ENCODE results near the gene PEPD. TPM values are rescaled to one million over a fixed set of nuclear protein-coding genes. Genes with fewer than 3 reads are reported as not detected.

The PEPD gene
- total RNA-seq, 1 experiment from 2014 or later: 14.2 TPM

GRCh38 chr19:33514885-33515551 is 6.6 kb downstream of the PEPD start:
- no peaks in the 10 kb centered on the region for H3K9me2 ChIP-seq (replicated peaks; ENCODE audit: insufficient read depth, low read length)
- H3K27ac ChIP-seq (ENCODE audit: low read length): no peak overlapping the region
- H3K9ac ChIP-seq (ENCODE audit: low read length): no peak overlapping the region
- H4K20me1 ChIP-seq (ENCODE audit: insufficient read depth, low read depth, low read length): peaks cover 12% of the 10 kb centered on the region; the same call in 1 of the 2 replicates
- H3K4me3 ChIP-seq (ENCODE audit: low read length): no peak overlapping the region
- no peak overlapping the region for H2AFZ ChIP-seq (ENCODE audit: low read length)
- H3K4me2 ChIP-seq (ENCODE audit: low read depth, low read length, poor library complexity, severe bottlenecking): no peak overlapping the region
- H3K4me1 ChIP-seq (ENCODE audit: low read length): no peaks in the 10 kb centered on the region
- H3K36me3 ChIP-seq (ENCODE audit: insufficient read depth, low read length): no peaks in the 10 kb centered on the region
- H3K79me2 ChIP-seq (ENCODE audit: low read length): no peaks in the 10 kb centered on the region
- no peak for DNase-seq
- no peaks in the 10 kb centered on the region for H3K27me3 ChIP-seq (ENCODE audit: low read length)
- no peaks in the 10 kb centered on the region for H3K9me3 ChIP-seq (ENCODE audit: low read length)

- no peak for DNase-seq
- Histone ChIP-seq H3K27ac (ENCODE audit: low read length) (no peak overlapping the region), H3K9me2 (replicated peaks; ENCODE audit: insufficient read depth, low read length) (no peaks in the 10 kb centered on the region), H3K27me3 (ENCODE audit: low read length) (no peaks in the 10 kb centered on the region), H3K9me3 (ENCODE audit: low read length) (no peaks in the 10 kb centered on the region), H3K36me3 (ENCODE audit: insufficient read depth, low read length) (no peaks in the 10 kb centered on the region), H2AFZ (ENCODE audit: low read length) (no peak overlapping the region), H3K4me2 (ENCODE audit: low read depth, low read length, poor library complexity, severe bottlenecking) (no peak overlapping the region), H3K79me2 (ENCODE audit: low read length) (no peaks in the 10 kb centered on the region), H3K9ac (ENCODE audit: low read length) (no peak overlapping the region), H3K4me1 (ENCODE audit: low read length) (no peaks in the 10 kb centered on the region), H4K20me1 (ENCODE audit: insufficient read depth, low read depth, low read length) (peaks cover 12% of the 10 kb centered on the region; the same call in 1 of the 2 replicates), H3K4me3 (ENCODE audit: low read length) (no peak overlapping the region)
Observed at GRCh38 chr19:33513424-33513823, 8.2 kb downstream of the PEPD start.

GRCh38 chr19:33512580-33513137 is 8.9 kb downstream of the PEPD start:
- no peak for DNase-seq

GRCh38 chr19:33512021-33512420 is 9.6 kb downstream of the PEPD start:
- H3K27me3 ChIP-seq (ENCODE audit: low read length): no peaks in the 10 kb centered on the region
- H3K27ac ChIP-seq (ENCODE audit: low read length): no peak overlapping the region
- H3K9me3 ChIP-seq (ENCODE audit: low read length): no peaks in the 10 kb centered on the region
- no peak for DNase-seq
- H2AFZ ChIP-seq (ENCODE audit: low read length): no peak overlapping the region
- H4K20me1 ChIP-seq (ENCODE audit: insufficient read depth, low read depth, low read length): peaks cover 12% of the 10 kb centered on the region; the same call in 1 of the 2 replicates
- no peak overlapping the region for H3K9ac ChIP-seq (ENCODE audit: low read length)
- no peak overlapping the region for H3K4me2 ChIP-seq (ENCODE audit: low read depth, low read length, poor library complexity, severe bottlenecking)
- no peaks in the 10 kb centered on the region for H3K36me3 ChIP-seq (ENCODE audit: insufficient read depth, low read length)
- H3K9me2 ChIP-seq (replicated peaks; ENCODE audit: insufficient read depth, low read length): no peaks in the 10 kb centered on the region
- H3K79me2 ChIP-seq (ENCODE audit: low read length): no peaks in the 10 kb centered on the region
- no peak overlapping the region for H3K4me3 ChIP-seq (ENCODE audit: low read length)
- H3K4me1 ChIP-seq (ENCODE audit: low read length): no peaks in the 10 kb centered on the region

More at GRCh38 chr19:33512580-33513137, 8.9 kb downstream of the PEPD start:
- Histone ChIP-seq H4K20me1 (ENCODE audit: insufficient read depth, low read depth, low read length) (peaks cover 12% of the 10 kb centered on the region; the same call in 1 of the 2 replicates), H3K4me1 (ENCODE audit: low read length) (no peaks in the 10 kb centered on the region), H3K27ac (ENCODE audit: low read length) (no peak overlapping the region), H3K9me2 (replicated peaks; ENCODE audit: insufficient read depth, low read length) (no peaks in the 10 kb centered on the region), H3K36me3 (ENCODE audit: insufficient read depth, low read length) (no peaks in the 10 kb centered on the region), H3K4me3 (ENCODE audit: low read length) (no peak overlapping the region), H3K9ac (ENCODE audit: low read length) (no peak overlapping the region), H3K9me3 (ENCODE audit: low read length) (no peaks in the 10 kb centered on the region), H3K4me2 (ENCODE audit: low read depth, low read length, poor library complexity, severe bottlenecking) (no peak overlapping the region), H3K27me3 (ENCODE audit: low read length) (no peaks in the 10 kb centered on the region), H2AFZ (ENCODE audit: low read length) (no peak overlapping the region), H3K79me2 (ENCODE audit: low read length) (no peaks in the 10 kb centered on the region)

- Histone ChIP-seq H3K9me3 (ENCODE audit: low read length) (peaks cover 1% of the 10 kb centered on the region), H3K4me3 (ENCODE audit: low read length) (no peak overlapping the region), H2AFZ (ENCODE audit: low read length) (no peak overlapping the region), H4K20me1 (ENCODE audit: insufficient read depth, low read depth, low read length) (peaks cover 12% of the 10 kb centered on the region; the same call in 1 of the 2 replicates), H3K27ac (ENCODE audit: low read length) (no peak overlapping the region), H3K9me2 (replicated peaks; ENCODE audit: insufficient read depth, low read length) (no peaks in the 10 kb centered on the region), H3K9ac (ENCODE audit: low read length) (no peak overlapping the region), H3K4me1 (ENCODE audit: low read length) (no peaks in the 10 kb centered on the region), H3K79me2 (ENCODE audit: low read length) (no peaks in the 10 kb centered on the region), H3K4me2 (ENCODE audit: low read depth, low read length, poor library complexity, severe bottlenecking) (no peak overlapping the region), H3K36me3 (ENCODE audit: insufficient read depth, low read length) (no peaks in the 10 kb centered on the region), H3K27me3 (ENCODE audit: low read length) (no peaks in the 10 kb centered on the region)
- DNase-seq: no peak
Observed at GRCh38 chr19:33511346-33511745, 10.2 kb downstream of the PEPD start.

- no peak overlapping the region for H2AFZ ChIP-seq (ENCODE audit: low read length)
- no peak overlapping the region for H3K27ac ChIP-seq (ENCODE audit: low read length)
- no peaks in the 10 kb centered on the region for H3K36me3 ChIP-seq (ENCODE audit: insufficient read depth, low read length)
- H3K9ac ChIP-seq (ENCODE audit: low read length): no peak overlapping the region
- H3K9me3 ChIP-seq (ENCODE audit: low read length): peaks cover 7% of the 10 kb centered on the region
- H4K20me1 ChIP-seq (ENCODE audit: insufficient read depth, low read depth, low read length): 0 out of 2 replicates have a peak, but pooled peaks cover 7% of the 10 kb centered on the region
- H3K4me3 ChIP-seq (ENCODE audit: low read length): no peak overlapping the region
- no peaks in the 10 kb centered on the region for H3K79me2 ChIP-seq (ENCODE audit: low read length)
- DNase-seq: no peak
- no peak overlapping the region for H3K4me2 ChIP-seq (ENCODE audit: low read depth, low read length, poor library complexity, severe bottlenecking)
- H3K4me1 ChIP-seq (ENCODE audit: low read length): no peaks in the 10 kb centered on the region
- H3K27me3 ChIP-seq (ENCODE audit: low read length): no peaks in the 10 kb centered on the region
- H3K9me2 ChIP-seq (replicated peaks; ENCODE audit: insufficient read depth, low read length): no peaks in the 10 kb centered on the region
Observed at GRCh38 chr19:33510462-33511194, 11.0 kb downstream of the PEPD start.

GRCh38 chr19:33509774-33510173 is 11.8 kb downstream of the PEPD start:
- no peak for DNase-seq
- H3K9me3 ChIP-seq (ENCODE audit: low read length): peaks cover 7% of the 10 kb centered on the region
- H3K4me1 ChIP-seq (ENCODE audit: low read length): no peaks in the 10 kb centered on the region
- no peaks in the 10 kb centered on the region for H3K79me2 ChIP-seq (ENCODE audit: low read length)
- no peaks in the 10 kb centered on the region for H3K27me3 ChIP-seq (ENCODE audit: low read length)
- H3K9ac ChIP-seq (ENCODE audit: low read length): no peak overlapping the region
- H3K9me2 ChIP-seq (replicated peaks; ENCODE audit: insufficient read depth, low read length): no peaks in the 10 kb centered on the region
- no peak overlapping the region for H3K27ac ChIP-seq (ENCODE audit: low read length)
- no peaks in the 10 kb centered on the region for H3K36me3 ChIP-seq (ENCODE audit: insufficient read depth, low read length)
- no peak overlapping the region for H2AFZ ChIP-seq (ENCODE audit: low read length)
- H4K20me1 ChIP-seq (ENCODE audit: insufficient read depth, low read depth, low read length): no peaks in the 10 kb centered on the region
- no peak overlapping the region for H3K4me3 ChIP-seq (ENCODE audit: low read length)
- no peak overlapping the region for H3K4me2 ChIP-seq (ENCODE audit: low read depth, low read length, poor library complexity, severe bottlenecking)

GRCh38 chr19:33508941-33509614 is 12.5 kb downstream of the PEPD start:
- Histone ChIP-seq H3K27me3 (ENCODE audit: low read length) (no peaks in the 10 kb centered on the region), H3K9me3 (ENCODE audit: low read length) (peaks cover 7% of the 10 kb centered on the region), H3K4me1 (ENCODE audit: low read length) (no peaks in the 10 kb centered on the region), H4K20me1 (ENCODE audit: insufficient read depth, low read depth, low read length) (no peaks in the 10 kb centered on the region), H3K36me3 (ENCODE audit: insufficient read depth, low read length) (no peaks in the 10 kb centered on the region), H3K79me2 (ENCODE audit: low read length) (no peaks in the 10 kb centered on the region), H3K27ac (ENCODE audit: low read length) (no peak overlapping the region), H3K4me3 (ENCODE audit: low read length) (no peak overlapping the region), H3K9ac (ENCODE audit: low read length) (no peak overlapping the region), H3K9me2 (replicated peaks; ENCODE audit: insufficient read depth, low read length) (no peaks in the 10 kb centered on the region), H3K4me2 (ENCODE audit: low read depth, low read length, poor library complexity, severe bottlenecking) (no peak overlapping the region), H2AFZ (ENCODE audit: low read length) (no peak overlapping the region)
- DNase-seq: no peak

Measured in Karpas-422 (cell line).